ENCODE data around the gene PDIA5. TPM values are rescaled to one million over a fixed set of nuclear protein-coding genes. Genes with fewer than 3 reads are reported as not detected.

PDIA5 gene
- total RNA-seq, 1 donor from 2014 or later, result 49.4 TPM

DNA sequence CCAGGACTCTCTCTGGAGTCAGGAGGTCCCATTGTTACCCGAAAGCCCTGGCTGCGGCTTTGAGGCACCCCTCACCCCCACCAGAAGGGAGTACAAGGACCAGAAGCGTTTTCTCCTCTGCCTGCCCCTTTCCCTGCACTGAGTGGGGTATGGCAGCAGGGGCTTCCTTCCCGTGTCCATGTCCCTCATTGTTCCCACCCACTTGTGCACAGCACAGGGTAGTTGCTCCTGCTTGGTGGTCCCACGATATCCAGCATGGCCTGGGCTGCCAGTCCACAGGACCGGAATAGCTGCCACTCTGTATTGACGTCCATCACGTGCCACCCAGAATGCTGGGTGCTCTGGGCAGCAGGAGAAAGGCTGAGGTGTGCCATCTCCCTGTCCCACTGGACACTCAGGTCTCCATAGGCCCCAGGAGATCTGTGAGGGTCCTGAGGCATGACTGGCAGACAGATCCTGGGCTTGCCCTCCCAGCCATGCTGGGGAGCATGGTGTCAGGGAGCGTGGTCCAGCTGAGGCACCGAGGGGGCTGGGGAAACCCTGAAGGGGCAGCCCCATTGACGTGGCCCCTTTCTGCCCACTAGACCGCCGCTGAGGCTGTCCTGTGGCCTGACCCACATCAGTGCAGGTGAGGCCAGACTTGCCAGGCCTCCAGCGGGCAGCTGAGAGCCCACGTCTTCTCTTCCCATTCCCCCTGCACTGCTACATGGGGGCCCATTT lies 89.6 kb downstream of the PDIA5 start:
- Mint-ChIP-seq H3K4me3 (ENCODE audit: unreplicated experiment) (no peak overlapping the region), H3K4me1 (ENCODE audit: low read depth, unreplicated experiment) (peaks cover 47% of the 10 kb centered on the region), H3K27ac (ENCODE audit: unreplicated experiment) (peak overlapping the region; percentile 62), H3K36me3 (ENCODE audit: unreplicated experiment) (no peaks in the 10 kb centered on the region), H3K9me3 (ENCODE audit: unreplicated experiment) (peaks cover 11% of the 10 kb centered on the region), H3K27me3 (ENCODE audit: unreplicated experiment) (peaks cover 3% of the 10 kb centered on the region)
- TF ChIP-seq, protein P1, sequence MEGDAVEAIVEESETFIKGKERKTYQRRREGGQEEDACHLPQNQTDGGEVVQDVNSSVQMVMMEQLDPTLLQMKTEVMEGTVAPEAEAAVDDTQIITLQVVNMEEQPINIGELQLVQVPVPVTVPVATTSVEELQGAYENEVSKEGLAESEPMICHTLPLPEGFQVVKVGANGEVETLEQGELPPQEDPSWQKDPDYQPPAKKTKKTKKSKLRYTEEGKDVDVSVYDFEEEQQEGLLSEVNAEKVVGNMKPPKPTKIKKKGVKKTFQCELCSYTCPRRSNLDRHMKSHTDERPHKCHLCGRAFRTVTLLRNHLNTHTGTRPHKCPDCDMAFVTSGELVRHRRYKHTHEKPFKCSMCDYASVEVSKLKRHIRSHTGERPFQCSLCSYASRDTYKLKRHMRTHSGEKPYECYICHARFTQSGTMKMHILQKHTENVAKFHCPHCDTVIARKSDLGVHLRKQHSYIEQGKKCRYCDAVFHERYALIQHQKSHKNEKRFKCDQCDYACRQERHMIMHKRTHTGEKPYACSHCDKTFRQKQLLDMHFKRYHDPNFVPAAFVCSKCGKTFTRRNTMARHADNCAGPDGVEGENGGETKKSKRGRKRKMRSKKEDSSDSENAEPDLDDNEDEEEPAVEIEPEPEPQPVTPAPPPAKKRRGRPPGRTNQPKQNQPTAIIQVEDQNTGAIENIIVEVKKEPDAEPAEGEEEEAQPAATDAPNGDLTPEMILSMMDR (IDR thresholded peaks at IDR 0.05; ENCODE audit: partially characterized antibody, unreplicated experiment), result no peak
- no peak for DNase-seq

- Mint-ChIP-seq H3K27me3 (ENCODE audit: unreplicated experiment) (peaks cover 3% of the 10 kb centered on the region), H3K9me3 (ENCODE audit: unreplicated experiment) (peaks cover 11% of the 10 kb centered on the region), H3K4me1 (ENCODE audit: low read depth, unreplicated experiment) (peaks cover 49% of the 10 kb centered on the region), H3K27ac (ENCODE audit: unreplicated experiment) (no peak overlapping the region), H3K36me3 (ENCODE audit: unreplicated experiment) (no peaks in the 10 kb centered on the region), H3K4me3 (ENCODE audit: unreplicated experiment) (no peak overlapping the region)
- TF ChIP-seq, protein P1 (IDR thresholded peaks at IDR 0.05; ENCODE audit: partially characterized antibody, unreplicated experiment), result no peak
- DNase-seq, result no peak
Observed at GRCh38 chr3:123157209-123157597, 90.4 kb downstream of the PDIA5 start.

- Mint-ChIP-seq H3K27me3 (ENCODE audit: unreplicated experiment) (peaks cover 3% of the 10 kb centered on the region), H3K4me3 (ENCODE audit: unreplicated experiment) (no peak overlapping the region), H3K4me1 (ENCODE audit: low read depth, unreplicated experiment) (peaks cover 47% of the 10 kb centered on the region), H3K9me3 (ENCODE audit: unreplicated experiment) (peaks cover 11% of the 10 kb centered on the region), H3K27ac (ENCODE audit: unreplicated experiment) (peak overlapping the region; percentile 10), H3K36me3 (ENCODE audit: unreplicated experiment) (no peaks in the 10 kb centered on the region)
- TF ChIP-seq, protein P1 (IDR thresholded peaks at IDR 0.05; ENCODE audit: partially characterized antibody, unreplicated experiment), result no peak
- DNase-seq, result no peak
Observed at GRCh38 chr3:123157598-123158287, 90.9 kb downstream of the PDIA5 start.

DNA sequence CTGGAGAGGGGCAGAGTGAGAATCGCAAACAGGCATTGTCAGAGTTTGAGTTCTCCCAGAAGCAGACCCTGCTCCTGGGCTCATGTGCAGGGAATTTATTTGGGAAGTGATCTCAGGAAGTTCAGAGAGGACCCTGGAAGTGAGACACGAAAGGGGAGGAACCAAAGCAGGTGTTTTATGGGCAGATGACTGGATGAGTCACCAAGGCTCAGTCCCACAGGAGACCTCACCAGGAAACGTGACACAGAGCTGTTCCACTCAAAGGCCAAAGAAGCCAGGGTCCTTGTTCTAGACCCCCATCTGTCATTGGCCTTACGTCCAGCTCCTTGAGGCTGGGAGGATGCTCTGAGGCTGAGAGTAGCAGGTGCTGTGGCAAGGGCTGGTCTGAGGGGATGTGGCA lies 91.5 kb downstream of the PDIA5 start:
- H3K36me3 Mint-ChIP-seq (ENCODE audit: unreplicated experiment), result peaks cover 4% of the 10 kb centered on the region
- peaks cover 41% of the 10 kb centered on the region for H3K4me1 Mint-ChIP-seq (ENCODE audit: low read depth, unreplicated experiment)
- peaks cover 11% of the 10 kb centered on the region for H3K9me3 Mint-ChIP-seq (ENCODE audit: unreplicated experiment)
- no peak overlapping the region for H3K4me3 Mint-ChIP-seq (ENCODE audit: unreplicated experiment)
- H3K27me3 Mint-ChIP-seq (ENCODE audit: unreplicated experiment), result peaks cover 3% of the 10 kb centered on the region
- TF ChIP-seq, protein P1 (IDR thresholded peaks at IDR 0.05; ENCODE audit: partially characterized antibody, unreplicated experiment), result no peak
- no peak for DNase-seq
- H3K27ac Mint-ChIP-seq (ENCODE audit: unreplicated experiment), result peak overlapping the region; percentile 10

GRCh38 chr3:123158899-123159390 lies 92.1 kb downstream of the PDIA5 start:
- no peak for DNase-seq
- Mint-ChIP-seq H3K9me3 (ENCODE audit: unreplicated experiment) (peaks cover 11% of the 10 kb centered on the region), H3K27me3 (ENCODE audit: unreplicated experiment) (peaks cover 3% of the 10 kb centered on the region), H3K4me3 (ENCODE audit: unreplicated experiment) (no peak overlapping the region), H3K4me1 (ENCODE audit: low read depth, unreplicated experiment) (peaks cover 37% of the 10 kb centered on the region), H3K27ac (ENCODE audit: unreplicated experiment) (no peak overlapping the region), H3K36me3 (ENCODE audit: unreplicated experiment) (peaks cover 4% of the 10 kb centered on the region)
- TF ChIP-seq, protein P1 (IDR thresholded peaks at IDR 0.05; ENCODE audit: partially characterized antibody, unreplicated experiment), result no peak
